ENCODE measurements around the gene C17orf58.

DNA sequence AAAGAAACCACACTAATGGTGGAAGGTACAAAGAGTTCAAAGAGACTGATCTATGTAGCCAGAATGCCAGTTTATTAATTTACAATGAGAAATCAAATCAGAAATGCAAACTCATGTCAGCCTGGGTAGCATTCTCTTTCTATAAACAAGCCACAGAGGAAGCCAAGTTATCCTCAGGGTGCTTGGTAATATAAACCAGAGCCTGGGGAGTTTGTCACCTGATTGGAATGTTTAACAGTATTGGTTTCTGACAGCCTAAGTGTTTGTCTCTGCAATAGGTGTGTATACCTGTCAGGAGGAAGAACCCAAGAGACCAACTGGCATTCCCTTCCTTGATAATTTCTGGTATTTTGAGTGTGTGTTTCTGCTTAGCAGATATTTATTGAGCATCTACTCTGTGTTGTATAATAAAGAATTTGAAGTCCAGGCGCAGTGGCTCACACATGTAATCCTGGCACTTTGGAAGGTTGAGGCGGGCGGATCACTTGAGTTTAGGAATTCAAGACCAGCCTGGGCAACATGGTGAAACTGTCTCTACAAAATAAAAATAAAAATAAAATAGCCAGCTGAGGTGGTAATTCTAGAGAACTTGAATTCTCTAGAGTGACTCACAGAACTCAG lies 3.1 kb upstream of the C17orf58 start:
- TF ChIP-seq POLR2A (IDR thresholded peaks at IDR 0.05): no peak
- TF ChIP-seq, protein P1, sequence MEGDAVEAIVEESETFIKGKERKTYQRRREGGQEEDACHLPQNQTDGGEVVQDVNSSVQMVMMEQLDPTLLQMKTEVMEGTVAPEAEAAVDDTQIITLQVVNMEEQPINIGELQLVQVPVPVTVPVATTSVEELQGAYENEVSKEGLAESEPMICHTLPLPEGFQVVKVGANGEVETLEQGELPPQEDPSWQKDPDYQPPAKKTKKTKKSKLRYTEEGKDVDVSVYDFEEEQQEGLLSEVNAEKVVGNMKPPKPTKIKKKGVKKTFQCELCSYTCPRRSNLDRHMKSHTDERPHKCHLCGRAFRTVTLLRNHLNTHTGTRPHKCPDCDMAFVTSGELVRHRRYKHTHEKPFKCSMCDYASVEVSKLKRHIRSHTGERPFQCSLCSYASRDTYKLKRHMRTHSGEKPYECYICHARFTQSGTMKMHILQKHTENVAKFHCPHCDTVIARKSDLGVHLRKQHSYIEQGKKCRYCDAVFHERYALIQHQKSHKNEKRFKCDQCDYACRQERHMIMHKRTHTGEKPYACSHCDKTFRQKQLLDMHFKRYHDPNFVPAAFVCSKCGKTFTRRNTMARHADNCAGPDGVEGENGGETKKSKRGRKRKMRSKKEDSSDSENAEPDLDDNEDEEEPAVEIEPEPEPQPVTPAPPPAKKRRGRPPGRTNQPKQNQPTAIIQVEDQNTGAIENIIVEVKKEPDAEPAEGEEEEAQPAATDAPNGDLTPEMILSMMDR (IDR thresholded peaks at IDR 0.05): no peak
